Measurements from ENCODE around the gene GGA2.

GGA2 gene

GRCh38 chr16:23557779-23558702 lies 47.7 kb upstream of the GGA2 start:
- H3K4me1 ChIP-seq (ENCODE audit: control insufficient read depth, insufficient read depth, low read length): no peaks in the 10 kb centered on the region
- peak overlapping the region; percentile 60; the same call in 1 of the 2 replicates for H3K27ac ChIP-seq (ENCODE audit: extremely low read depth, low read depth, low read length)
- CTCF ChIA-PET: interaction anchor here (0.6 to 1.5 kb wide), 16 partner anchors 12 to 973 kb away, joined by 3 to 11 read pairs (median 3); partner anchors contain the start of gene NDUFAB1
- peak overlapping the region; percentile 87 for H3K4me3 ChIP-seq (ENCODE audit: low read depth, low read length)
- POLR2A ChIA-PET: interaction anchor here (0.7 to 1.6 kb wide), 15 partner anchors 11 to 170 kb away, joined by 3 to 8 read pairs (median 4); partner anchors contain the start of gene GGA2
- no peaks in the 10 kb centered on the region for H3K9me3 ChIP-seq (ENCODE audit: control insufficient read depth, insufficient read depth, low read depth, low read length)
- peaks cover 8 to 45% of the 10 kb centered on the region in 2 experiments for H3K36me3 ChIP-seq (ENCODE audit: control insufficient read depth in 2 of 2, insufficient read depth in 1 of 2, low read length in 2 of 2)
- TF ChIP-seq ZNF707 (tag by site-specific recombination; IDR thresholded peaks at IDR 0.05): no peak
- no peak for TF ChIP-seq ZNF548 (tag by site-specific recombination; IDR thresholded peaks at IDR 0.05)
- no peak for TF ChIP-seq ZNF404 (tag by site-specific recombination; IDR thresholded peaks at IDR 0.05)
- no peak for TF ChIP-seq ZNF704 (tag by site-specific recombination; IDR thresholded peaks at IDR 0.05)
- no peak for TF ChIP-seq HOXA7 (CRISPR knock-in tag; IDR thresholded peaks at IDR 0.05; ENCODE audit: borderline replicate concordance)
- TF ChIP-seq ZNF280C (tag by site-specific recombination; IDR thresholded peaks at IDR 0.05): no peak
- TF ChIP-seq ZNF211 (tag by site-specific recombination; IDR thresholded peaks at IDR 0.05; ENCODE audit: low read depth): no peak
- no peak for TF ChIP-seq ZNF664 (tag by site-specific recombination; IDR thresholded peaks at IDR 0.05)
- no peak for TF ChIP-seq ZNF302 (tag by site-specific recombination; IDR thresholded peaks at IDR 0.05; ENCODE audit: low read depth)
- 0 out of 2 replicates have a peak, but pooled peaks have one; percentile 11 for TF ChIP-seq YY2 (tag by site-specific recombination; IDR thresholded peaks at IDR 0.05)
- TF ChIP-seq MZF1 (tag by site-specific recombination; IDR thresholded peaks at IDR 0.05; ENCODE audit: borderline replicate concordance): no peak
- no peak for TF ChIP-seq MYNN (tag by site-specific recombination; IDR thresholded peaks at IDR 0.05; ENCODE audit: borderline replicate concordance)
- no peak for TF ChIP-seq ZFP37 (tag by site-specific recombination; IDR thresholded peaks at IDR 0.05)
- no peak for TF ChIP-seq ZNF423 (tag by site-specific recombination; IDR thresholded peaks at IDR 0.05)
- TF ChIP-seq ZSCAN23 (tag by site-specific recombination; IDR thresholded peaks at IDR 0.05): no peak
- TF ChIP-seq ZNF624 (tag by site-specific recombination; IDR thresholded peaks at IDR 0.05): no peak
- peak; percentile 37; the same call in 1 of the 2 replicates for TF ChIP-seq ZIC2 (tag by site-specific recombination; IDR thresholded peaks at IDR 0.05)
- peak; percentile 23 for TF ChIP-seq ZBTB26 (tag by site-specific recombination; optimal IDR thresholded peaks at IDR 0.05)
- 0 out of 2 replicates have a peak, but pooled peaks have one; percentile 40 for TF ChIP-seq HOXC10 (CRISPR knock-in tag; IDR thresholded peaks at IDR 0.05)
- no peak for TF ChIP-seq ZNF146 (tag by site-specific recombination; IDR thresholded peaks at IDR 0.05)
- TF ChIP-seq ZNF544 (tag by site-specific recombination; IDR thresholded peaks at IDR 0.05): no peak
- no peak for TF ChIP-seq KLF9 (tag by site-specific recombination; IDR thresholded peaks at IDR 0.05; ENCODE audit: low read depth)
- TF ChIP-seq ZBTB6 (tag by site-specific recombination; IDR thresholded peaks at IDR 0.05): peak; percentile 36; the same call in 1 of the 2 replicates
- no peak for TF ChIP-seq KLF17 (tag by site-specific recombination; IDR thresholded peaks at IDR 0.05)
- no peak for TF ChIP-seq TCF7L2 (IDR thresholded peaks at IDR 0.05; ENCODE audit: borderline replicate concordance, low read depth, low read length)
- TF ChIP-seq ZBTB10 (tag by site-specific recombination; IDR thresholded peaks at IDR 0.05): no peak
- peak; percentile 43; the same call in 1 of the 2 replicates for TF ChIP-seq YY1 (tag by site-specific recombination; IDR thresholded peaks at IDR 0.05)
- peak; percentile 77 for TF ChIP-seq ZNF335 (tag by site-specific recombination; conservative IDR thresholded peaks at IDR 0.05)

Data from HEK293 (cell line).